Fibroblast of the aortic adventitia (primary cell): ENCODE data around the gene USP15. TPM values are rescaled to one million over a fixed set of nuclear protein-coding genes. Genes with fewer than 3 reads are reported as not detected.

Experiments
- DNase-seq: peaks from one replicate; pipeline ENCODE4 v3.0.0-alpha.2; 2010; ENCODE audit warnings: low read depth
- H3K4me3 ChIP-seq: 2 replicates; pipeline ENCODE4 v1.5.1; 2011; ENCODE audit warnings: low read depth, mild to moderate bottlenecking, control low read depth, low read length, moderate library complexity
- total RNA-seq: library from RNA; depleted of rRNA; stranded (reverse); fragments of >200 nt; gene quantifications from 2 replicates; pipeline ENCODE4 v1.2.3, GENCODE V29; 2012; ENCODE audit warnings: low replicate concordance
- TF ChIP-seq, protein P1 (sequence below): IDR thresholded peaks from 2 replicates; pipeline ENCODE4 v1.5.1; 2011; ENCODE audit warnings: mild to moderate bottlenecking, low read length, control low read depth, inconsistent platforms; ENCODE audit not compliant: insufficient read depth

Gene USP15
- total RNA-seq, 1 donor = 65.7 TPM

DNA sequence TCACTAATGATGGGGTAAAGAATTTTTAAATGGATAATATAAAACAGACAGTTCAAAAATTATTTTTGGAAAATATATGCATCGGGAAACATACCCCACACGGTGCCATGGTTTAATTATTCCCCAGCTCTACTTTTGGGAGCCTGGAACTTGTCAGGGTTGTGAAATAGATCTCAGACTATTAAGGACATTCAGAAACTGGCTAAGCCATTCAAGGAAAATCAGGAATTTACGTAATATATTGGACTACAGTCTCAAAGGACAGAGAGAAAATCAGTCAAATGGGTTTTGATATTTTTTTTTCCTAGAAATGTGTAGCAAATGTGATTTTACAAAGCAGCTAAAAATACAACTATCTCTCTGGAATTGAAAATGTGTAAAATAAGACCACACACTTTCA is 148.9 kb downstream of the USP15 start:
- TF ChIP-seq, protein P1, sequence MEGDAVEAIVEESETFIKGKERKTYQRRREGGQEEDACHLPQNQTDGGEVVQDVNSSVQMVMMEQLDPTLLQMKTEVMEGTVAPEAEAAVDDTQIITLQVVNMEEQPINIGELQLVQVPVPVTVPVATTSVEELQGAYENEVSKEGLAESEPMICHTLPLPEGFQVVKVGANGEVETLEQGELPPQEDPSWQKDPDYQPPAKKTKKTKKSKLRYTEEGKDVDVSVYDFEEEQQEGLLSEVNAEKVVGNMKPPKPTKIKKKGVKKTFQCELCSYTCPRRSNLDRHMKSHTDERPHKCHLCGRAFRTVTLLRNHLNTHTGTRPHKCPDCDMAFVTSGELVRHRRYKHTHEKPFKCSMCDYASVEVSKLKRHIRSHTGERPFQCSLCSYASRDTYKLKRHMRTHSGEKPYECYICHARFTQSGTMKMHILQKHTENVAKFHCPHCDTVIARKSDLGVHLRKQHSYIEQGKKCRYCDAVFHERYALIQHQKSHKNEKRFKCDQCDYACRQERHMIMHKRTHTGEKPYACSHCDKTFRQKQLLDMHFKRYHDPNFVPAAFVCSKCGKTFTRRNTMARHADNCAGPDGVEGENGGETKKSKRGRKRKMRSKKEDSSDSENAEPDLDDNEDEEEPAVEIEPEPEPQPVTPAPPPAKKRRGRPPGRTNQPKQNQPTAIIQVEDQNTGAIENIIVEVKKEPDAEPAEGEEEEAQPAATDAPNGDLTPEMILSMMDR = no peak
- DNase-seq = no peak
- H3K4me3 ChIP-seq = no peak overlapping the region

DNA sequence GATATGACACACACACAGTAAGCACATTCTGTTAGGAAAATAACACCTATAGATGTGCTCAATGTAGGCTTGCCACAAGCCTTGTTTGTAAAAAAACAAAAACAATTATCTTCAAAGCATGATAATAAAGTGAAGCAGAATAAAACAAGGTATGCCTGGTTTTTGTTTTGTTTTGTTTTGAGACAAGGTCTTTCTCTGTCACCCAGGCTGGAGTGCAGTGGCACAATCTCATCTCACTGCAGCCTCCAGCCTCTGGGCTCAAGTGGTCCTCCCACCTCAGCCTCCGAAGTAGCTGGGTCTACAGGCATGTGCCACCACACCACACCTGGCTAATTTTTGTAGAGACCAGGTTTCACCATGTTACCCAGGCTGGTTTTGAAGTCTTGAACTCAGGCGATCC is 154.0 kb downstream of the USP15 start:
- no peak overlapping the region for H3K4me3 ChIP-seq
- TF ChIP-seq, protein P1 = no peak
- DNase-seq = no peak

DNA sequence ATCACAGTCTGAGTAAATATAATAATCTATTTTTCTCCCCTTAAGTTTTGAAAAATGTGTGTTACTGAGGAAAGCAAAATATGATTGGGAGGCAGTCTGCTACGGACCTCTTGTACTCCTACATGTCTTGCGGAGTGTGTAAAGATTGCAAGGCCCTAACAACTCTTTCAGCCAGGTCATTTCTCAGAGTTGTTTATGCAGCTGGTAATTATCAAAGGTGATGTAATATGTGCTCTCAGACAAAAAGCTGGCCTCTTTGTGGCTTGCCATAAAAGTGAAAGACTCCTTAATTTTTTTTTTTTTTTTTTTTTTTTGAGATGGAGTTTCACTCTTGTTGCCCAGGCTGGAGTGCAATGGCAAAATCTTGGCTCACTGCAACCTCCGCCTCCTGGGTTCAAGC is 165.9 kb downstream of the USP15 start:
- peak; percentile 62 for DNase-seq
- no peak overlapping the region for H3K4me3 ChIP-seq
- TF ChIP-seq, protein P1 = no peak

DNA sequence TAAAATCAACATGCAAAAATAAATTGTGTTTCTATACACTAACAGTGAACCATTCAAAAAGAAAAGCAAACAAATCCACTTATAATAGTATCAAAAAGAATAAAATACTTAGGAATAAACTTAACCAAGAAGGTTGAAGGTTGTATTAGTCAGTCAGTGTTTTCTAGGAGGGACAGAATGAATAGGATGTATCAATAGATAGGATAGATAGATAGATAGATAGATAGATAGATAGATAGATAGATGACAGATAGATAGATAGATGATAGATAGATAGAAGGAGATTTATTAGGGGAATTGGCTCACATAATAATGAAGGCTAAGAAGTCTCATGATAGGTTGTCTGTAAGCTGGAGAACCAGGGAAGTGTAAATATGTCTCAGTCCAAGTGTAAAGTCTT is 169.3 kb downstream of the USP15 start:
- H3K4me3 ChIP-seq = no peak overlapping the region
- DNase-seq = no peak
- TF ChIP-seq, protein P1 = no peak

DNA sequence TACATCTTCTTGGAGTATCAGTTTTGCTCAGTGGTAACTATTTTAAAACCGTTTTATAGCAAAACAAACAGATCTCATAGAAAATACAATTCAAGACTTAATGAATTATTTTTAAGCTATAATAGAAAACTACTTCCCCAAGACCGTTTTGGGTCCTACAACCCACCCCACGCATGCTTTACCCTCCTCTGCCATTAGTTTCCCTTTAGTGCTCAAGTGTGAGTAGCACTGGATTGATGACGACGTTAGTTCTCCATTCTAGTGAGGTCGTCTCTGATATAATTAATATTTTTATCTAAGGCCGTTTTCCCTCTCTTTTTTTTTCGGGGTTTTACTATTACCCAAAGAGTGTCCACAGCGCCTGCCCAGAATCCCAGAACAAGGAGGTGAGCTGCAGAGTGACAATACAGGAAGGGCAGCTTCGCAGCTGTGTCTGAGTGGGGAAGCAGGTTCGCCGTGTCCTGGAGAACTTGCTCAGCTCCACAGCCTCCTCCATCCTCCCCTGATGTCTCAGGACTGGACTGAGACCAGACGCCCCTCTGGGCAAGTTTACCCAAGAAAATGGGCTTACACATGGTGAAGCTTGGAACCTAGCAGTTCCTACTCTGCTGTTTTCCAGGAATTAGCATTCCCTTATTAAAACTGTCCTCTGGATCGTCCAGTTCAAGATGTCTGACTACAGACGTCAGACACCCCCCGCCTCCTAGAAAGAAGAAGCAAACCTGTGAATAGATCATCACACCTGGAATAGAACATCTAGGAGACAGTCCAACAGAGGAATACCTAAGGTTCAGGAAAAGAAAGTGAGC is 174.5 kb downstream of the USP15 start:
- H3K4me3 ChIP-seq = peak overlapping the region; percentile 68
- DNase-seq = no peak
- TF ChIP-seq, protein P1 = no peak

DNA sequence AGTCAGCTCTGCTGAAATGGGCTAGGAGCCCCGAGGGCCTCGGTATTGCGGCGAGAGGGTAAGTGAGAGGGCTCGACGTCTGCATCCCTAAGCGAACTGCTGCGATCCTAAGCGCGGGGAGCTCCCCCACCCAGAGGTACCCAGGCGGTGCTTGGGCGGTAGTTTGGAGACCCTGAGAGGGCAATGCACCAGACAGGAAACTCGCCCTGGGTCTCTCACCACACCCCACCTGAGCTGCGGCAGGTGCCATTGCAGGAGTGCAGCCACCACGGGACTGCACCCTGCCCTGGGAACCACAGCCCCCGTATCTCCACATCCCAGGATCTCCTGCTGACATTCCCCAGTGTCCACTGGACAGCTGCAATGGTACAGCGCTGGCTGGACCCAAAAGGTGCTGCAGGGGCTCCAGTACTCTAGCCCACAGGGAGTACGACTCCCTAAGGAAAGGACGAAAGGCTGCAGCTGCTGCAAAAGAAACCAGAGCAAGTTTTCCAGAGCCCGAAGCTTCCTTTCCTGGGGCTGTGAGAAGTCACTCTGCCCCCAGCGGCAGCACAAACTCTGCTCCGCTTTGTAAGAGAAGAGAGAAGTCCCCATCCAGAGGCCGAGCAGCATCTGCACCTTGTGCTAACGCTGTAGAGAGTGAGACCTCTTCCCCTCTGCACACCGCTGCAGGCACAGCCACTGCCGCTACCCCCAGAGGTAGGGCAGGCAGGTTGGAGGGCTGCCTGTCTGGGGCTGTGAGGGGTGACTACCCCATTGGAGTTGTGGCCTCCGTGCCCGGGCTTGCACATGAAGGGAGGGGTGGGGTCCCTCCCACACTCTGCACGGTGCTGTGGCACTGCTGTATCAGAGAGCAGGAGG is 175.3 kb downstream of the USP15 start:
- TF ChIP-seq, protein P1 = peak; percentile 84
- peak overlapping the region; percentile 68 for H3K4me3 ChIP-seq
- peak; percentile 70 for DNase-seq
